Measurements from ENCODE around the gene ALDH1A1. TPM values are rescaled to one million over a fixed set of nuclear protein-coding genes. Genes with fewer than 3 reads are reported as not detected.

ALDH1A1 gene
- total and polyA plus RNA-seq, 7 experiments from 2014 or later = 1.0 to 11.9 (median 2.0) TPM; not detected in 3

GRCh38 chr9:72913382-72914009, 39.4 kb downstream of the ALDH1A1 start:
- H3K4me1 Mint-ChIP-seq = no peaks in the 10 kb centered on the region
- Histone ChIP-seq H3K27ac (ENCODE audit: low read depth, low read length) (no peak overlapping the region), H3K9me3 (ENCODE audit: control insufficient read depth in 2 of 3, low read length in 3 of 3) (no peaks in the 10 kb centered on the region), H3K27me3 (ENCODE audit: control insufficient read depth in 2 of 2, insufficient read depth in 2 of 2, low read length in 2 of 2) (no peaks in the 10 kb centered on the region), H3K36me3 (ENCODE audit: control insufficient read depth in 2 of 3, insufficient read depth in 3 of 3, low read length in 3 of 3) (no peaks in the 10 kb centered on the region), H3K4me1 (ENCODE audit: control insufficient read depth in 2 of 2, insufficient read depth in 2 of 2, low read length in 2 of 2) (no peaks in the 10 kb centered on the region), H3K4me3 (ENCODE audit: low read length) (no peak overlapping the region)
- H3K9me3 Mint-ChIP-seq = peaks cover 0 to 1% (median 0%) of the 10 kb centered on the region in 11 donors
- no peaks in the 10 kb centered on the region for H3K36me3 Mint-ChIP-seq
- no peak overlapping the region for H3K4me3 Mint-ChIP-seq
- ChIA-PET POLR2A (no interaction called here), CTCF (no interaction called here)
- no peak overlapping the region for H3K27ac Mint-ChIP-seq
- intact Hi-C loops (cut with micrococcal nuclease) = no loop called here
- no peak for DNase-seq
- no peak for ATAC-seq
- H3K27me3 Mint-ChIP-seq = peaks cover 0 to 6% (median 0%) of the 10 kb centered on the region in 5 donors

- Histone ChIP-seq H3K4me3 (ENCODE audit: low read length) (no peak overlapping the region), H3K27ac (ENCODE audit: low read depth, low read length) (no peak overlapping the region), H3K4me1 (ENCODE audit: control insufficient read depth in 2 of 2, insufficient read depth in 2 of 2, low read length in 2 of 2) (no peaks in the 10 kb centered on the region), H3K9me3 (ENCODE audit: control insufficient read depth in 2 of 3, low read length in 3 of 3) (no peaks in the 10 kb centered on the region), H3K36me3 (ENCODE audit: control insufficient read depth in 2 of 3, insufficient read depth in 3 of 3, low read length in 3 of 3) (no peaks in the 10 kb centered on the region), H3K27me3 (ENCODE audit: control insufficient read depth in 2 of 2, insufficient read depth in 2 of 2, low read length in 2 of 2) (no peaks in the 10 kb centered on the region)
- H3K27ac Mint-ChIP-seq = no peak overlapping the region
- POLR2A ChIA-PET = no interaction called here
- peaks cover 0 to 6% (median 0%) of the 10 kb centered on the region in 5 donors for H3K27me3 Mint-ChIP-seq
- peaks cover 0 to 1% (median 0%) of the 10 kb centered on the region in 11 donors for H3K9me3 Mint-ChIP-seq
- no peak for ATAC-seq
- no peak overlapping the region for H3K4me3 Mint-ChIP-seq
- intact Hi-C loops (cut with micrococcal nuclease) = no loop called here
- DNase-seq = no peak
- CTCF ChIA-PET = no interaction called here
- H3K36me3 Mint-ChIP-seq = no peaks in the 10 kb centered on the region
- no peaks in the 10 kb centered on the region for H3K4me1 Mint-ChIP-seq
These were observed 40.1 kb downstream of the ALDH1A1 start for GRCh38 chr9:72912476-72913381.

- H3K9me3 ChIP-seq (ENCODE audit: control insufficient read depth in 2 of 3, low read length in 3 of 3) = no peaks in the 10 kb centered on the region
- H3K27me3 Mint-ChIP-seq = peaks cover 0 to 6% (median 0%) of the 10 kb centered on the region in 5 donors
- DNase-seq (no peak), ATAC-seq (no peak)
- POLR2A ChIA-PET = no interaction called here
- no peak overlapping the region for H3K4me3 ChIP-seq (ENCODE audit: low read length)
- H3K27me3 ChIP-seq (ENCODE audit: control insufficient read depth in 2 of 2, insufficient read depth in 2 of 2, low read length in 2 of 2) = no peaks in the 10 kb centered on the region
- H3K27ac Mint-ChIP-seq = no peak overlapping the region
- H3K27ac ChIP-seq (ENCODE audit: low read depth, low read length) = no peak overlapping the region
- H3K9me3 Mint-ChIP-seq = peaks cover 0 to 1% (median 0%) of the 10 kb centered on the region in 11 donors
- no peaks in the 10 kb centered on the region for H3K36me3 Mint-ChIP-seq
- intact Hi-C loops (cut with micrococcal nuclease) = no loop called here
- no peaks in the 10 kb centered on the region for H3K4me1 Mint-ChIP-seq
- H3K36me3 ChIP-seq (ENCODE audit: control insufficient read depth in 2 of 3, insufficient read depth in 3 of 3, low read length in 3 of 3) = no peaks in the 10 kb centered on the region
- CTCF ChIA-PET = no interaction called here
- no peak overlapping the region for H3K4me3 Mint-ChIP-seq
- H3K4me1 ChIP-seq (ENCODE audit: control insufficient read depth in 2 of 2, insufficient read depth in 2 of 2, low read length in 2 of 2) = no peaks in the 10 kb centered on the region
These were observed 41.0 kb downstream of the ALDH1A1 start for GRCh38 chr9:72911816-72912215.

GRCh38 chr9:72911247-72911775, 41.5 kb downstream of the ALDH1A1 start:
- DNase-seq (no peak), ATAC-seq (no peak)
- Histone ChIP-seq H3K4me3 (ENCODE audit: low read length) (no peak overlapping the region), H3K4me1 (ENCODE audit: control insufficient read depth in 2 of 2, insufficient read depth in 2 of 2, low read length in 2 of 2) (no peaks in the 10 kb centered on the region), H3K36me3 (ENCODE audit: control insufficient read depth in 2 of 3, insufficient read depth in 3 of 3, low read length in 3 of 3) (no peaks in the 10 kb centered on the region), H3K27me3 (ENCODE audit: control insufficient read depth in 2 of 2, insufficient read depth in 2 of 2, low read length in 2 of 2) (no peaks in the 10 kb centered on the region), H3K27ac (ENCODE audit: low read depth, low read length) (no peak overlapping the region), H3K9me3 (ENCODE audit: control insufficient read depth in 2 of 3, low read length in 3 of 3) (no peaks in the 10 kb centered on the region)
- H3K4me3 Mint-ChIP-seq = no peak overlapping the region
- H3K9me3 Mint-ChIP-seq = peaks cover 0 to 1% (median 0%) of the 10 kb centered on the region in 11 donors
- ChIA-PET POLR2A (no interaction called here), CTCF (no interaction called here)
- intact Hi-C loops (cut with micrococcal nuclease) = no loop called here
- H3K27ac Mint-ChIP-seq = no peak overlapping the region
- no peaks in the 10 kb centered on the region for H3K36me3 Mint-ChIP-seq
- H3K4me1 Mint-ChIP-seq = no peaks in the 10 kb centered on the region
- peaks cover 0 to 3% (median 0%) of the 10 kb centered on the region in 5 donors for H3K27me3 Mint-ChIP-seq

- ChIA-PET POLR2A (no interaction called here), CTCF (no interaction called here)
- H3K9me3 ChIP-seq (ENCODE audit: control insufficient read depth in 2 of 3, low read length in 3 of 3) = no peaks in the 10 kb centered on the region
- ATAC-seq = no peak
- Mint-ChIP-seq H3K36me3 (no peaks in the 10 kb centered on the region), H3K27ac (no peak overlapping the region), H3K4me1 (peaks cover 0 to 1% (median 0%) of the 10 kb centered on the region in 7 donors), H3K27me3 (peaks cover 0 to 5% (median 3%) of the 10 kb centered on the region in 5 donors), H3K4me3 (no peak overlapping the region), H3K9me3 (peaks cover 0 to 1% (median 0%) of the 10 kb centered on the region in 11 donors)
- intact Hi-C loops (cut with micrococcal nuclease) = no loop called here
- no peak overlapping the region for H3K4me3 ChIP-seq (ENCODE audit: low read length)
- DNase-seq = no peak
- H3K4me1 ChIP-seq (ENCODE audit: control insufficient read depth in 2 of 2, insufficient read depth in 2 of 2, low read length in 2 of 2) = no peaks in the 10 kb centered on the region
- no peaks in the 10 kb centered on the region for H3K27me3 ChIP-seq (ENCODE audit: control insufficient read depth in 2 of 2, insufficient read depth in 2 of 2, low read length in 2 of 2)
- no peaks in the 10 kb centered on the region for H3K36me3 ChIP-seq (ENCODE audit: control insufficient read depth in 2 of 3, insufficient read depth in 3 of 3, low read length in 3 of 3)
- no peak overlapping the region for H3K27ac ChIP-seq (ENCODE audit: low read depth, low read length)
These were observed 43.4 kb downstream of the ALDH1A1 start for GRCh38 chr9:72909428-72909827.

GRCh38 chr9:72907421-72907820, 45.4 kb downstream of the ALDH1A1 start:
- Histone ChIP-seq H3K27ac (ENCODE audit: low read depth, low read length) (no peak overlapping the region), H3K9me3 (ENCODE audit: control insufficient read depth in 2 of 3, low read length in 3 of 3) (no peaks in the 10 kb centered on the region), H3K27me3 (ENCODE audit: control insufficient read depth in 2 of 2, insufficient read depth in 2 of 2, low read length in 2 of 2) (no peaks in the 10 kb centered on the region), H3K36me3 (ENCODE audit: control insufficient read depth in 2 of 3, insufficient read depth in 3 of 3, low read length in 3 of 3) (no peaks in the 10 kb centered on the region), H3K4me1 (ENCODE audit: control insufficient read depth in 2 of 2, insufficient read depth in 2 of 2, low read length in 2 of 2) (no peaks in the 10 kb centered on the region), H3K4me3 (ENCODE audit: low read length) (no peak overlapping the region)
- DNase-seq (no peak), ATAC-seq (no peak)
- Mint-ChIP-seq H3K36me3 (no peaks in the 10 kb centered on the region), H3K9me3 (no peaks in the 10 kb centered on the region), H3K4me3 (no peak overlapping the region), H3K4me1 (peaks cover 0 to 1% (median 0%) of the 10 kb centered on the region in 7 donors), H3K27me3 (peaks cover 0 to 19% (median 4%) of the 10 kb centered on the region in 5 donors), H3K27ac (no peak overlapping the region)
- POLR2A ChIA-PET = no interaction called here
- intact Hi-C loops (cut with micrococcal nuclease) = no loop called here
- CTCF ChIA-PET = no interaction called here
